ENCODE measurements around the gene MBD6.
"Not testable (repeated sequence)": the region's sequence is repeated elsewhere in the genome, so short reads cannot be mapped to it uniquely, and the experiment has no call there.

DNA sequence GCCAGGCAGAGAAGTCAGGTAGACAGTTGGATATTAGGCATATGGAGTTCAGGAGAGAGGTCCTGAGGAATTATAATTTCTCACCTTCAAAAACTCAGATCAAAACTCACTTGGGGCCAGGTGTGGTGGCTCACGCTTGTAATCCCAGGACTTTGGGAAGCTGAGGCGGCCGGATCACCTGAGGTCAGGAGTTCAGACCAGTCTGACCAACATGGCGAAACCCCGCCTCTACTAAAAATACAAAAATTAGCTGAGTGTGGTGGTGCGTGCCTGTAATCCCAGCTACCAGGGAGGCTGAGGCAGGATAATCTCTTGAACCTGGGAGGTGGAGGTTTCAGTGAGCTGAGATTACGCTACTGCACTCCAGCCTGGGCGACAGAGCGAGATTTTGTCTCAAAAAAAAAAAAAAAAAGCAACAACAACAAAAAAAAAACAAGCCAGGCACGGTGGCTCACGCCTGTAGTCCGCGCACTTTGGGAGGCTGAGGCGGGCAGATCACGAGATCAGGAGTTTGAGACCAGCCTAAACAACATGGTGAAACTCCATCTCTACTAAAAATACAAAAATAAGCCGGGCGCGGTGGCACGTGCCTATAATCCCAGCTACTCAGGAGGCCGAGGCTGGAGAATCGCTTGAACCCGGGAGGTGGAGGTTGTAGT is 20.2 kb upstream of the MBD6 start:
- not testable (repeated sequence) for TF ChIP-seq TMF1 (CRISPR knock-in tag; IDR thresholded peaks at IDR 0.05; ENCODE audit: low read depth); ZFP37 (CRISPR knock-in tag; IDR thresholded peaks at IDR 0.05; ENCODE audit: borderline replicate concordance); YY1 (IDR thresholded peaks at IDR 0.05; ENCODE audit: insufficient read depth, insufficient replicate concordance, low read depth, low read length)
- TF ChIP-seq, protein P1, sequence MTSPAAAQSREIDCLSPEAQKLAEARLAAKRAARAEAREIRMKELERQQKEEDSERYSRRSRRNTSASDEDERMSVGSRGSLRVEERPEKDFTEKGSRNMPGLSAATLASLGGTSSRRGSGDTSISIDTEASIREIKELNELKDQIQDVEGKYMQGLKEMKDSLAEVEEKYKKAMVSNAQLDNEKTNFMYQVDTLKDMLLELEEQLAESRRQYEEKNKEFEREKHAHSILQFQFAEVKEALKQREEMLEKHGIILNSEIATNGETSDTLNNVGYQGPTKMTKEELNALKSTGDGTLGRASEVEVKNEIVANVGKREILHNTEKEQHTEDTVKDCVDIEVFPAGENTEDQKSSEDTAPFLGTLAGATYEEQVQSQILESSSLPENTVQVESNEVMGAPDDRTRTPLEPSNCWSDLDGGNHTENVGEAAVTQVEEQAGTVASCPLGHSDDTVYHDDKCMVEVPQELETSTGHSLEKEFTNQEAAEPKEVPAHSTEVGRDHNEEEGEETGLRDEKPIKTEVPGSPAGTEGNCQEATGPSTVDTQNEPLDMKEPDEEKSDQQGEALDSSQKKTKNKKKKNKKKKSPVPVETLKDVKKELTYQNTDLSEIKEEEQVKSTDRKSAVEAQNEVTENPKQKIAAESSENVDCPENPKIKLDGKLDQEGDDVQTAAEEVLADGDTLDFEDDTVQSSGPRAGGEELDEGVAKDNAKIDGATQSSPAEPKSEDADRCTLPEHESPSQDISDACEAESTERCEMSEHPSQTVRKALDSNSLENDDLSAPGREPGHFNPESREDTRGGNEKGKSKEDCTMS (CRISPR knock-in tag; conservative IDR thresholded peaks at IDR 0.05): not testable (repeated sequence)

All from HepG2 (cell line).